ENCODE results near the gene CDK18. TPM values are rescaled to one million over a fixed set of nuclear protein-coding genes. Genes with fewer than 3 reads are reported as not detected.
"Not testable (repeated sequence)": the region's sequence is repeated elsewhere in the genome, so short reads cannot be mapped to it uniquely, and the experiment has no call there.

The CDK18 gene
- total RNA-seq, 2 donors from 2014 or later = 0.28 to 0.71 TPM

DNA sequence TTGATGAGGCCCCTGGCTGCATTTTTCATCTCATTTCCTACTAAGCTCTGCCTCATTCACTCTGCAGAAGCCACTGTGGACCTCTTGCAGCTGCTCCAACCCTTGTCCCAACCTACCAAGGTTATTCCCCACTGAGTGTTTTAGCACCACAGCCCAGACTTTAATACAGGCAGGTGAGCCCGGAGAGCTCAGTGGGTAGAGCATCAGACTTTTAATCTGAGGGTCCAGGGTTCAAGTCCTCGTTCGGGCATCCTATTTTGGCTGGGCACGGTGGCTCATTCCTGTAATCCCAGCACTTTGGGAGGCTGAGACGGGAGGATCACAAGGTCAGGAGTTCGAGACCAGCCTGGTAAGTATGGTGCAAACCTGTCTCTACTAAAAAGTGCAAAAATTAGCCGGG is 30.5 kb upstream of the CDK18 start:
- peaks cover 13% of the 10 kb centered on the region for H3K36me3 Mint-ChIP-seq
- H3K27me3 Mint-ChIP-seq = peaks cover 15 to 21% of the 10 kb centered on the region in 2 donors
- ATAC-seq (no peak), DNase-seq (ENCODE audit: low spot score) (no peak)
- H3K27ac Mint-ChIP-seq = no peak overlapping the region
- no peak overlapping the region for H3K4me3 Mint-ChIP-seq
- peaks cover 6% of the 10 kb centered on the region for H3K9me3 Mint-ChIP-seq
- H3K4me1 Mint-ChIP-seq (ENCODE audit: low read depth in 2 of 2) = peaks cover 10 to 17% of the 10 kb centered on the region in 2 donors

DNA sequence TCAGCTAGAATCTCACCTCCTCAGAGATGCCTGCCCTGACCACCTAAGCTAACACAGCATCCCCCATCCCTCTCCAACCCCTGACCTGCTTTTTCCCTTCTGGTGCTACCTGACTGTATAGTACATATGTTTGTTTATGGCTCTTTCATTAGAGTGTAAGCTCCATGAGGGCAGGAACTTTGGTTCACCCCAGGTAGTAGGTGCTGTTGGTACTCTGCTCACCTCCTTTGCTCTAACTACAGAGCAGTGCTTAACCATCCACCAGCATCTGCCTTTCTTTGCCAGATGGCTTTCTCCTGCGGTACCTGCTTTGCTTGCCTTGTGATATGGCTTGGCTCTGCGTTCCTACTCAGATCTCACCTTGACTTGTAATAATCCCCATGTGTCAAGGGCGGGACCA is 29.9 kb upstream of the CDK18 start:
- Mint-ChIP-seq H3K4me3 (no peak overlapping the region), H3K4me1 (ENCODE audit: low read depth in 2 of 2) (peaks cover 16 to 22% of the 10 kb centered on the region in 2 donors), H3K9me3 (peaks cover 6% of the 10 kb centered on the region), H3K36me3 (peaks cover 13% of the 10 kb centered on the region), H3K27me3 (peaks cover 15 to 21% of the 10 kb centered on the region in 2 donors), H3K27ac (peak overlapping the region; percentile 22 to 34)
- DNase-seq (ENCODE audit: low spot score) = no peak
- ATAC-seq = no peak

DNA sequence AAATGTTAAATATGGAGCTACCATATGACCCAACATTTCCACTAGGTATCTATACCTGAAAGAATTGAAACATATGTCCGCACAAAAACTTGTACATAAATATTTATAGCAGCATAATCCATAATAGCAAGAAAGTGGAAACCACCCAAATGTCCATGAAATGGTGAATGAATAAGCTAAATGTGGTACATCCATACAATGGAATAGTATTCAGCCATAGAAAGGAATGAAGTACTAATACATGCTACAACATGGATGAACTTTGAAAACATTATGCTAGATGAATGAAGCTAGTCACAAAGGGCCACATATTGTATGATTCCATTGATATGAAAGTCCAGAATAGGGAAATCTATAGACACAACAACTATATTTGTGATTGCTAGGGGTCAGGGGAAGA is 28.6 kb upstream of the CDK18 start:
- peaks cover 6% of the 10 kb centered on the region for H3K9me3 Mint-ChIP-seq
- ATAC-seq (no peak), DNase-seq (ENCODE audit: low spot score) (no peak)
- no peak overlapping the region for H3K27ac Mint-ChIP-seq
- H3K4me1 Mint-ChIP-seq (ENCODE audit: low read depth in 2 of 2) = peaks cover 29 to 35% of the 10 kb centered on the region in 2 donors
- H3K27me3 Mint-ChIP-seq = peaks cover 15 to 21% of the 10 kb centered on the region in 2 donors
- H3K36me3 Mint-ChIP-seq = peaks cover 13% of the 10 kb centered on the region
- H3K4me3 Mint-ChIP-seq = no peak overlapping the region

DNA sequence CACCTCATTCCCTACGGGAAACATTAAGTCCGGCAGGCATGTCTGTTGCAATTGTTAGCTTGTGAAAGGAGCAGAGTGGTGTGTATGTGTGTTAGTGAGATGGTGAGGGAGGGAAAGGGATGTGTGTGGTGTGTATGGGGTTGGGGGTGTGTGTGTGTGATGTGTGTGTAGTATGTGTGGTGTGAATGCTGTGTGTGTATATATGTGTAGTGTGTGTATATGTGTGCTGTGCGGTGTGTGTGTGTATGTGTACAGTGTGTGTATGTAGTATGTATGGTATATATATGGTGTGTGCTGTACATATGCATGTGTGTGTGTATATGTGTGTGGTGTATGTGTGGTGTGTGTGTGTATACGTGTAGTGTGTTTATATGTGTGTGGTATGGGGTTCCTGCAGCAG is 27.8 kb upstream of the CDK18 start:
- no peak overlapping the region for H3K4me3 Mint-ChIP-seq
- DNase-seq (ENCODE audit: low spot score) = no peak
- H3K9me3 Mint-ChIP-seq = peaks cover 6% of the 10 kb centered on the region
- H3K4me1 Mint-ChIP-seq (ENCODE audit: low read depth in 2 of 2) = peaks cover 37 to 41% of the 10 kb centered on the region in 2 donors
- no peak for ATAC-seq
- H3K27me3 Mint-ChIP-seq = peaks cover 15 to 18% of the 10 kb centered on the region in 2 donors
- peak overlapping the region in 1 of 2 donors; percentile 23 for H3K27ac Mint-ChIP-seq
- H3K36me3 Mint-ChIP-seq = peaks cover 13% of the 10 kb centered on the region

DNA sequence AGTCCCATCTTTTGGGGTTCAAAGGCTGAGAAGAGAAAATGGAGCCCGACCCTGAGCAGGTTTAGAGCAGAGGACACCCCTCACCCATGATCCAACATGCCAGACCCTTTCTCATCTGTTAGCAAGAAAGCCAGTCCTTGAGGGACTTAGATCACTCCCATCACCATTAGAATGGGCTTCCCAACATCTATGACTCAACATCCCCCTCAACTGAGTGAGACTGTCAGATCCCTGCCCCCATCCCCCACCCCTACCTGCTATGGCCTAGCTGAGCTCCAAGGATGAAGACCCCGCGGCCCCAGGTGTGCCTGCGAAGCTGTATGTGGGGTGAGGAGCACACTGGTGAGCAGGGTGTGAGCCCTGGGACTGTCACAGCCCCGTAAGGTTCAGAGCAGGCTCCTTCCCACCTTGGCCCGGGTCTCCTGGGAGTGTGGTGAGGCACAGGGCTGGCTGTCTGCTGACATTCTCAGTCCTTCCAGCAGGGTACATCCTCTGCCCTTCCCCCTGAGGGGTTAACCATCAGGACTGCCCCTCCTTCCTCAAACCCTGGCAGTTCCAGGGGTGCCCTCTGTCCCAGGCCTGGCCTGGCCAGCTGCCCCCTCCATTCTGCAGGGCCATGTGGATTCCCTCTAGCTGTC is 27.2 kb upstream of the CDK18 start:
- Mint-ChIP-seq H3K4me1 (ENCODE audit: low read depth in 2 of 2) (peaks cover 43 to 47% of the 10 kb centered on the region in 2 donors), H3K4me3 (no peak overlapping the region), H3K27ac (peak overlapping the region in 1 of 2 donors; percentile 23), H3K27me3 (peaks cover 12 to 14% of the 10 kb centered on the region in 2 donors), H3K36me3 (peaks cover 13% of the 10 kb centered on the region), H3K9me3 (peaks cover 6% of the 10 kb centered on the region)
- ATAC-seq (no peak), DNase-seq (ENCODE audit: low spot score) (no peak)

DNA sequence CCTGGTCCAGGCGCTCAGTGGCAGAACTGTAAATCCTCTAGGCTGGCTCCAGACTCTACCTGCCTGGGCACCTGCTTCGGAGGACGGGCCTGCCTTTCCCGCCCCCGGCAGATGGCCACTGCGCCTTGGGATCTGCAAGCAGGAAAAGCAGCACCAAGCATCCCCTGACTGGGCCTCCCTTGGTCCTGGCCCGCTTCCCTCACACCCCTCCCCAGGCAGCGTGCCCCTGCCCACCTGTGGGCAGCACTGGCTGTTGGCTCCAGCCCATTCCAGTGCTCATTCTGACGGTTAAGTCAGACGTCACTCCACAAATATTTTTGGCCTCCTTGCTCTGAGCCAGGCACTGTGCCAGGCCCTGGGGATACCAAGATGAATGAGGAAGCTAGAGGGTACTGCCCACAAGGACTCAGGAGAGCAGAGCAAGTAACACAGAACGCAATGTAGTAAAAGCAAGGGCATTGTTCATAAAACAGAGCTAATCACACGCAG is 26.7 kb upstream of the CDK18 start:
- peak overlapping the region; percentile 18 for H3K4me3 Mint-ChIP-seq
- ATAC-seq = no peak
- peaks cover 6 to 9% of the 10 kb centered on the region in 2 donors for H3K27me3 Mint-ChIP-seq
- H3K36me3 Mint-ChIP-seq = peaks cover 13% of the 10 kb centered on the region
- H3K4me1 Mint-ChIP-seq (ENCODE audit: low read depth in 2 of 2) = peaks cover 40 to 43% of the 10 kb centered on the region in 2 donors
- peaks cover 6% of the 10 kb centered on the region for H3K9me3 Mint-ChIP-seq
- no peak overlapping the region for H3K27ac Mint-ChIP-seq
- no peak for DNase-seq (ENCODE audit: low spot score)

DNA sequence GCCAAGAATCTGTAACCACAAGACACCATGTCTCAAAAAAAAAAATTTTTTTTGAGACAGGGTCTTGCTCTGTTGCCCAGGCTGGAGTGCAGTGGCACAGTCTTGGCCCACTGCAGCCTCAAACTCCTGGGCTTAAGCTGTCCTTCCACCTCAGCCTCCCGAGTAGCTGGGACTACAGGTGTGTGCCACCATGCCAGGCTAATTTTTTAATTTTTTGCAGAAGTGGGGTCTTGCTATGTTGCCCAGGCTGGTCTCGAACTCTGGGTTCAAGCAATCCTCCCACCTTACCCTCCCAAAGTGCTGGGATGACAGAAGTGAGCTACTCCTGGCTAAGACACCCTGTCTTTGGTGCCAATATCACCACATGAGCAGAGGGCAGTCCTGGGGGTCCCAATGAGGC is 25.5 kb upstream of the CDK18 start:
- Mint-ChIP-seq H3K36me3 (peaks cover 13% of the 10 kb centered on the region), H3K27me3 (peaks cover 7 to 13% of the 10 kb centered on the region in 2 donors), H3K4me1 (ENCODE audit: low read depth in 2 of 2) (peaks cover 47 to 52% of the 10 kb centered on the region in 2 donors), H3K4me3 (peak overlapping the region; percentile 77)
- ATAC-seq; DNase-seq (ENCODE audit: low spot score); H3K9me3 Mint-ChIP-seq; H3K27ac Mint-ChIP-seq: not testable (repeated sequence)

DNA sequence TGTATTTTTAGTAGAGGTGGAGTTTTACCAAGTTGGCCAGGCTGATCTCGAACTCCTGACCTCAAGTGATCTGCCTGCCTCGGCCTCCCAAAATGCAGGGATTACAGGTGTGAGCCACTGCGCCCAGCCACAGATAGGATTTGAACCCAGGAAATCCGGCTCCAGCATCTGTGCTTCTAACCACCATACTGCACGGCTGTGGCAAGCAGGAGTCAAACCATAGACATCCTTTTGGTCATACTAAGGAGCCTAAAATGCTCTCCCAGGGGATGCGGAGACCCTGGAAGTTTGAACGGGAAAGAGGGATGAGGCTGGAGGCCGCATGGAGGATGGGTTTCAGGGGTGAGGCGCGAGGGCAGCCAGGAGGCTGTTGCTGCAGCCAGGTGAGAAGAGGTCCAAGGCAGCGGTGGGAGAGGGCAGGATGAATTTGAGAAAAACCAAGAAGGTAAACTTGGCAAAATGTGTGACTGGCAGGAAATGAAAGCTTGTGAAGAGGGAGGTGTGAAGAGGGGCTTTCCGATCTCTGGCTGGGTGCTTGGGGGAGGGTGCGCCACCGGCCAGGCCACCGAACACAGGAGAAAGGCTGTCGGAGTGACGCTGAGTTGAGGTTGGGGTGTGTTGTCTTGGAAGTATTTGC is 24.0 kb upstream of the CDK18 start:
- no peaks in the 10 kb centered on the region for H3K9me3 Mint-ChIP-seq
- H3K36me3 Mint-ChIP-seq = peaks cover 4% of the 10 kb centered on the region
- peaks cover 49 to 56% of the 10 kb centered on the region in 2 donors for H3K4me1 Mint-ChIP-seq (ENCODE audit: low read depth in 2 of 2)
- peak; percentile 81 to 85 for ATAC-seq
- peak; percentile 80 for DNase-seq (ENCODE audit: low spot score)
- H3K4me3 Mint-ChIP-seq = peak overlapping the region; percentile 77
- peak overlapping the region; percentile 43 to 75 for H3K27ac Mint-ChIP-seq
- peaks cover 2 to 7% of the 10 kb centered on the region in 2 donors for H3K27me3 Mint-ChIP-seq

DNA sequence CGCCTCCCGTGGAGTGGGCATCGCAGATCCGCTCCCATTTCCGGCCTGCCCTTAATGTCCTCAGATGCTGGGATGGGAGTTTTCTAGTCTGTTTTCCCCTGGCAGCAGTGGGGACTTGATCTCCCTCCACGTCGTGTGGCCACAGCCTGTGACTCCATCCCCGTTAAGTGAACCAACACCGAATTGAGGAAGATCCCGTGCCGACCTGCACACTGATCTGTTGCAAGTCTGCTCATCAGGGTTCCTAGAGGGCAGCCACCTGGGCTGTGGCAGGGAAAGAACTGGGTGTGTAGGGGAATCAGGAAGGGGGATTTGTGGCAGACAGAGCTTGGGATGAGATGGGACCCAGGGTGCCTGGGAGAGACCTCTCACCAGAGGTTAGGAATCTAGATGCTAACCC is 23.3 kb upstream of the CDK18 start:
- no peak for DNase-seq (ENCODE audit: low spot score)
- peak; percentile 12 to 22 for ATAC-seq
- no peaks in the 10 kb centered on the region for H3K36me3 Mint-ChIP-seq
- H3K9me3 Mint-ChIP-seq = no peaks in the 10 kb centered on the region
- peaks cover 51 to 56% of the 10 kb centered on the region in 2 donors for H3K4me1 Mint-ChIP-seq (ENCODE audit: low read depth in 2 of 2)
- peak overlapping the region; percentile 77 for H3K4me3 Mint-ChIP-seq
- peaks cover 2 to 7% of the 10 kb centered on the region in 2 donors for H3K27me3 Mint-ChIP-seq
- H3K27ac Mint-ChIP-seq = peak overlapping the region; percentile 43 to 75

DNA sequence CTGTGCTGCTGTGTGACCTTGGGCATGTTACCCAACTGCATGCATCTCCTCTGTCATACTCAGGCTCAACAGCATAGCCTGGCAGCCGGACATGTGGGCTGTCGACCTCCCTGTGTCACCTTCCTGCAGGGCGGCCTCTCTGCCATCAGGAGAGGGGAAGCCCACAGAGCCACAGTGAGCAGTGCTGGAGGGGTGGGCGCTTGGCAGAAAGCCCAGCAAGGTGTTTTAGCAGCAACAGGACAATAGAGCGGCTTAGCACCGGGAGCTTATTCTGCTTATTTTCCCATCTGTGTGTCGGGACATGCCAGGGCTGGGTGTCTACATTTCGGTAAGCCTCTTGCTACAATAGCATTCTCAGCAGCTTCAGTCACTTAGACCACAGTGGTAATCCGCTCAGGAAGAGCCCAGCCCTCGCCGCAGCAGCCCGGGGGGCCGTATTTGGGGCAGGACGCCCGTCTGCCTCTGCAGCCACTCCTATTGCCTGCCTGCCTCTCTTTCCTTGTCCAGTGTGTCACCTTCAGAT is 22.8 kb upstream of the CDK18 start:
- Mint-ChIP-seq H3K27ac (peak overlapping the region; percentile 43 to 75), H3K4me3 (peak overlapping the region; percentile 77), H3K27me3 (peaks cover 2 to 7% of the 10 kb centered on the region in 2 donors), H3K4me1 (ENCODE audit: low read depth in 2 of 2) (peaks cover 50 to 53% of the 10 kb centered on the region in 2 donors), H3K36me3 (no peaks in the 10 kb centered on the region), H3K9me3 (no peaks in the 10 kb centered on the region)
- ATAC-seq = peak; percentile 76 to 78
- DNase-seq (ENCODE audit: low spot score) = peak; percentile 66

DNA sequence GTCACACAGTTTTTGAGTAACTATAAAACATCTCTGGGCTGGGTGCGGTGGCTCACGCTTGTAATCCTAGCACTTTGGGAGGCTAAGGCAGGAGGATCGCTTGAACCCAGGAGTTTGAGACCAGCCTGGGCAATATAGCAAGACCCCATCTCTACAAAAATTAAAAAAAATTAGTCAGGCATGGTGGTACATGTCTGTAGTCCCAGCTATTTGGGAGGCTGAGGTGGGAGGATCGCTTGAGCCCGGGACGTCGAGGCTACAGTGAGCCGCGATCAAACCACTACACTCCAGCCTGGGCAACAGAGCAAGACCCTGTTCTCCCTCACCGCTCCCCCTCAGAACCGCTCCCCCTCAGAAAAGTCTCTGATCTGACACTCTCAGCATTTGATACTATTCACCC is 21.9 kb upstream of the CDK18 start:
- Mint-ChIP-seq H3K4me3 (peak overlapping the region; percentile 22), H3K4me1 (ENCODE audit: low read depth in 2 of 2) (peaks cover 48 to 51% of the 10 kb centered on the region in 2 donors)
- not testable (repeated sequence) for DNase-seq (ENCODE audit: low spot score); H3K27me3 Mint-ChIP-seq; H3K27ac Mint-ChIP-seq; H3K9me3 Mint-ChIP-seq; H3K36me3 Mint-ChIP-seq; ATAC-seq

DNA sequence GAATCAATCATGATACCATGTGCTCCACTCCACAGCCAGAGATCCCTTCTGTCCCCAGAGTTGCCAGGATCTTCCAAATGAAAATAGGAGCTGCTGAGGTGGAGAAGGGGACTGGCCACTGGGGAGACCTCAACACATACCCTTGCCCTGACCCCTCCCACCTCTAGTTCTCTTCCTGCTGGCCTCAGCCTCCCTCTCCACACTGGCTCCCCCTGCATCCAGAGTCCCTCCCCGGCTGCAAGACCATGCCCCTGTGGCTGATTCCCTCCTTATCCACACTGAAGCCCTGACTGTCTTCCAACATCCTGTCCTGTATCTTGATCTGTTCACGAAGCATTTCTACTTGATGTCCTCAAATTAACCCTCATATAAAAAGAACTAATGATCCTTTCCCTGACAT is 21.1 kb upstream of the CDK18 start:
- Mint-ChIP-seq H3K27ac (no peak overlapping the region), H3K36me3 (no peaks in the 10 kb centered on the region)
- no peak for ATAC-seq

DNA sequence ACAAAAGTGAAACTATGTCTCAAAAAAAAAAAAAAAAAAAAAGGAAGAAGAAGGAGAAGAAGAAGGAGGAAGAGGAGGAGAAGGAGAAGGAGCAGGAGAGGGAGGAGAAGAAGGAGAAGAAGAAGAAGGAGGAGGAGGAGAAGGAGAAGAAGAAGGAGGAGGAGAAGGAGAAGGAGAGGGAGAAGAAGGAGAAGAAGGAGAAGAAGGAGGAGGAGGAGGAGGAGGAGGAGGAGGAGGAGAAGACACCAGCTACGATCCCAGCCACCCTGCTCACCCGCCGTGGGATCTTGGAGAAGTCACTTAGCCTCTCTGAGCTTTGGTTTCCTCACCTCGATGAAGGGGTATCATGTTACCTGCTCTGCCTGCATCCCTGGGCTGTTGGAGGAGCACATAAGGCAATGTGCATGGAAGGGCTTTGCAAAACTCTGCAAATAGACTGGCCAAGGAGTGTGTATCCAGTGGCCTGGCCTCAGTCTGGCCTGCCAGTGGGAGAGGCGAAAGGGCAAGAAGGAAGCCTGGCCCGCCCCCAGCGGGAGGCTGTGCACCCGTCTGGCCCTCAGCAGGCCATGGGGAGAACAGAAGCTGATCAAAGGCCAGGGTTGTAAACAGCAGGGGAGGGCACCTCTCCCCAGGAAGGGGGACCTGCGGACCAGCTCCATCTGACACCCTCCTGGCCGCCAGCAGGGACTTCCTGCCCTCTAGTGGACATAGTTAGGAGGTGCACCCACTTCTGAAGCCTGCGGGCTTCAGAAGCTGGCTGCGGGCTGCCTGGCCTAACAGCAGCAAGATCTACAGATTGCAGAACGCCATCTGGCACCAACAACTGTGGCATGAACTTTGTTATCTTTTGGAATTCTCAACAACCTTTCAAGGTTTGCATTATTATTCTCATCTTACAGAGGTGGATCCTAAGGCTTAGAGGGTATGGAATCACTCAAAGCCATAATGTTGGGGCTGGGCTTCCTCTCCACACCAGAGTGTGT is 19.2 kb upstream of the CDK18 start:
- no peaks in the 10 kb centered on the region for H3K9me3 Mint-ChIP-seq
- peak; percentile 59 to 68 for ATAC-seq
- H3K27ac Mint-ChIP-seq = no peak overlapping the region
- H3K36me3 Mint-ChIP-seq = no peaks in the 10 kb centered on the region
- peaks cover 13 to 15% of the 10 kb centered on the region in 2 donors for H3K27me3 Mint-ChIP-seq
- peak; percentile 71 for DNase-seq (ENCODE audit: low spot score)
- H3K4me3 Mint-ChIP-seq = no peak overlapping the region
- H3K4me1 Mint-ChIP-seq (ENCODE audit: low read depth in 2 of 2) = peaks cover 41% of the 10 kb centered on the region in 2 donors

More for the DNA sequence above, 21.1 kb upstream of the CDK18 start:
- no peaks in the 10 kb centered on the region for H3K9me3 Mint-ChIP-seq
- H3K4me3 Mint-ChIP-seq = no peak overlapping the region
- peaks cover 6 to 14% of the 10 kb centered on the region in 2 donors for H3K27me3 Mint-ChIP-seq
- peaks cover 49 to 54% of the 10 kb centered on the region in 2 donors for H3K4me1 Mint-ChIP-seq (ENCODE audit: low read depth in 2 of 2)
- no peak for DNase-seq (ENCODE audit: low spot score)

All from natural killer cell treated with Interleukin-12 subunit alpha and Interleukin-12 subunit beta and Interleukin-15 and Interleukin-18, amount 100 ng/mL, for 72 hours (primary cell).